Dermis microvascular lymphatic vessel endothelial cell (primary cell): Measurements from ENCODE around the gene APRT. TPM values are rescaled to one million over a fixed set of nuclear protein-coding genes. Genes with fewer than 3 reads are reported as not detected.
"Not testable (repeated sequence)": the region's sequence is repeated elsewhere in the genome, so short reads cannot be mapped to it uniquely, and the experiment has no call there.

Source experiments
- DNase-seq, 2 donors: peaks; one replicate each; pipeline versions ENCODE4 v3.0.0 to v3.0.0-alpha.2; 2010; ENCODE audit warnings: low read depth in 2 of 2
- total RNA-seq: library from RNA; depleted of rRNA; stranded (reverse); fragments of >200 nt; gene quantifications from 2 replicates; pipeline ENCODE4 v1.2.1, GENCODE V29; 2014

Gene APRT
- total RNA-seq, 1 donor from 2014 or later: 128 TPM

- DNase-seq: not testable (repeated sequence)
Measured at GRCh38 chr16:88823646-88824045, 11.9 kb upstream of the APRT start.

GRCh38 chr16:88822281-88823040 lies 10.7 kb upstream of the APRT start:
- DNase-seq: no peak

- DNase-seq: no peak
Measured at GRCh38 chr16:88821168-88821850, 9.6 kb upstream of the APRT start.

- no peak for DNase-seq
Measured at GRCh38 chr16:88820385-88821025, 8.8 kb upstream of the APRT start.

GRCh38 chr16:88819126-88819525 lies 7.4 kb upstream of the APRT start:
- DNase-seq: no peak

GRCh38 chr16:88818575-88818874 lies 6.8 kb upstream of the APRT start:
- no peak for DNase-seq

DNA sequence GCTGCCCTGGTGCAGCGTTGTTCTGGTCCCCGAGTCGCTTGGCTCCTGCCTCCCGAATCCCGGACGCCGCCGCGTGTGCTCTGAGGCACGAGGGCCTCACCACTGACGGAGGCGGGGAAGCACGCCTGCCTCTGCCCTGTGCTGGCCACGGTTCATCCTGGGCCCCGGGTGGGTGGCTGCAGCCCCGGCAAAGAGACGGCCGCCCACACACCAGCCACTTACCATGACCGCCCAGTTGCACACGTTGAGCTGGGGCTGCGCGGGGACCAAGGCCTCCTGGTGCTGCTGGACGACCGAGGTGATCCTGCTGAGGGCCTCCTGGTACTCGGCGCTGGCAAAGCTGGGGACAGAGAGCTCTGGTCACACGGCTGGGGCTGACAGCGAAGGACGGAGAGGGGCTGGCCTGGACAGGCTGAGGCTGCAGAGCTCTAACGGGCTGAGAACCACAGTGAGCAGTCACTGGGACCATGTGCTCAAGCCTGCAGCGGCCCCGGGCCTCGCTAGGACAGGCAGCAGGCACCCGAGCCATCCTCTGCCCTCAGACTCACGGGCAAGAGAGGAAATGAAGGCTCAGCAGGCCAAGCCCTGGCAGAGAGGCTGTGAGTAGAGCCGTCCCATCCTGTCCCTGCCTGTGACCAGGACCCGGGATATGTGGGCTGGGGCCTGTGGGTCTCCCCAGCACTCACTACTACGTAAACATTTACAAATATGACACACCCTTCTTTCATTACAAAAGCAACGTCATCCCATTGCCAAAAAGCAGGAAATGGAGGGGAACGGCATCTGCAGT lies 6.3 kb upstream of the APRT start:
- DNase-seq: no peak

DNA sequence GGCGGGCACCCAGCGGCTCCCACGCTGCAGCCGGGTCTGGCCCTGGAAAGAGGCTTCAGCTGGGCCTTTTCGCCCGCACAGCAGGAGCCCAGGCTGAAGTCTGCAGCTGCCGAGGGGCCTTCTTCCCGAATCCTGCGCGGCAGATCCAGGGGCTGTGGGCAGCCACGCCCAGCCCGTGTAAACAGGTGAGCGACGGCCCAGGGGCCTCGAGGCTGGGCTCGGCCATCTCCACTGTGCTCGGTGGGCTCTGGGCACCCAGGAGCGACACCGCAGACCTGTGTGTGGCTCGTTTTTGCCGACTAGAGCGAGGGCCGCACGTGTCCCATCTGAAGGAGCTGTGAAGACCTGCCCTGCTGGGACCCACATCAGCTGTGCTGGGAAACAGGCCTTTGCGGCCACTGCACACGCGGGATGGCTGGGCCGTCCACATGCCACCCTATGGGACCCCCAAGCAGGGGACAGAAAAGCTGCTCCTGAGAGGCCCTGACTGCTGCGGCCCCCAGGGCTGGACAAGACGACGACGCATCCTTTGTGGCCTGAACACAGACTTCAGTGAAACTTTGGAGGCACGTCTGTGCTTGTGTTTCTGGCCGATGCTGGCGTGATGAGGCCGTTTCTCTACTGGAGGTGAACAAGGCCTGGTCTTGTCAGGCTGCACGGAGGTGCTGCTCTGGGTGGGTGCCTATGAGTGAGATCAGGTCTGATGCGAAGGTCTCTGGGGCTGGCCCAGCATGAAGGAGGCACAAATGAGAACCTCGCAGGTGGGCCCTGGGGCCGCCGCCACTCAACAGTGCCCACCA lies 5.2 kb upstream of the APRT start:
- DNase-seq: no peak

DNA sequence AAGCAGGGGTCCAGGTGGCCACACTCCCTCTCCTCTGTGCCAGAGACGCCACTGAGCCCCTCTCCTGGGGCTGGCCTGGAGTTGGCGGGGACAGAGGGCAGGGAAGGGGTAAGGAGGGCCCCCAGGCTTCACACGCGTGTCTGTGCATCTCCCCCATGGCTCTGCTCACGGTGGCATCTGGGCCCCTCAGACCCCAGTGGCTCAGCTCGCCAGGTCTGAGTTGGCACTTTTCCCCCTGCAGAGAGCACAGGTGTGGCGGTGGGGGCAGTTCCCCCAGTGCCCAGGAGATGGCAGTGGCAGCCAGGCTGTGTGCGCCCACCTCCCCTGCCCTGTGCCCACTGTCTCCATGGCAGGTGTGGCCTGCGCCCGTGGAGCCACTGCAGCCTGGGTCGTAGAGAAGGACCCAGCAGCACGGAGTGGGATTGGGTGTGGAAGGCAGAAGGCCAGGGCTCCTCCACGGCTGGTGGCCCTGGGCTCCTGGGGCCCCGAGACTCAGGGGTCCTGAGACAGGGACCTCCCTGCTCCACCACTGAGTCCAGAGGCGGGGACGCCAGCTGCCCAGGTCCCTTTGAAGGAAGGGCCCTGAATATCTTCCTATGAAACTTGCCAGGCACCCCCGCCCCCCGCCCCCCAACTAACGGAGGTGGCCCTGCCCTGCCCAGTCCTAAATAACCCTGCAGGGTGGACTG lies 4.3 kb upstream of the APRT start:
- DNase-seq: peak in 1 of 2 donors; percentile 44

DNA sequence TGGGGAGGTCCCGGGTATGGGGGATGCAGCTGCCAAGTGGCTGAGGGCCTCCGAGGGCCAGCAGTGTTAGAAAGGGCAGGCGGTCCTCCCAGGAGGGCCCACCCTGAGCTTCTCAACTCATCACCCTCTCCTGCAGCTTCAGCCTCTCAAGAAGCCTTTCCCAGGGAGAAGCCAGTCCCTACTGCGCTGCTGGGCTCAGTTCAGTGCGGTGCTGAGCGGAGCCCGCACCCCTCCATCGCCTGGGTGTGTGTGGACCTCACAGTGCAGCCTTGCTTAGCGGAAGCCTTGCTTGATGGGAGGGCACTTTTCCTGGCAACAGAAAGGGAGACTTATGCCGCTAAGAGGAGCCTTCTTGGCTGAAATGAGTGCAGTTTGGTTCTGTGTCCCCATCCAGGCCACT lies 3.5 kb upstream of the APRT start:
- DNase-seq: no peak

- DNase-seq: no peak
Measured at GRCh38 chr16:88814144-88814502, 2.4 kb upstream of the APRT start.

GRCh38 chr16:88813269-88814143 lies 1.8 kb upstream of the APRT start:
- DNase-seq: no peak

DNA sequence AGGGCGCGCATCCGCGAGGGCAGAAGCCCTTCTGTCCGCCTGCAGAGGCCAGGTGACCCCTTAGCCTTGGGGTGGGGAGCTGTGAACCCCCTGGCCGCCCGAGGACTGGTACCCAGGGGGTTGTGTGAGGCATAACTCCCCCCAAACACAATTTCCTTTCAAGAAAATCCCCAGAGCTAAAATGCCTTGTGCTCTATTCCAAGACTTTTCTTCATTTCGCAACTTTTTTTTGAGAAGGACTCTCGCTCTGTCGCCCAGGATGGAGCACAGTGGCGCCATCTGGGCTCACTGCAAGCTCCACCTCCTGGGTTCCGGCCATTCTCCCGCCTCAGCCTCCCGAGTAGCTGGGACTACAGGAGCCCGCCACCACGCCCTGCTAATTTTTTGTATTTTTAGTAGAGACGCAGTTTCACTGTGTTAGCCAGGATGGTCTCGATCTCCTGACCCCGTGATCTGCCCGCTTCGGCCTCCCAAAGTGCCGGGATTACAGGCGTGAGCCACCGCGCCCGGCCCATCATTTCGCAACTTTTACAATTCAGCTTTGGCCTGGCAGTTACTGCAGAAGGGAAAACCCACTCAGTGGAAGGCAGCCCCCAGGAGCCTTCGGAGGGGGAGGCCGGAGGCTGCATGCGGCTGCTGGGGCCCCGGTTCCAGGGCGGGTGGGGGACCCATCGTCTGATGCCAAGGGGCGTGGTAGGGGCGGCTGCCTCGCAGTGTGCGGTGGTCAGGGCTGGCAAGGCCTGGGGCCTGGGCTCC lies 963 bp upstream of the APRT start:
- DNase-seq: no peak

- DNase-seq: peak in 1 of 2 donors; percentile 73
Measured at GRCh38 chr16:88810912-88811768, 588 bp downstream of the APRT start.

- DNase-seq: no peak
Measured at GRCh38 chr16:88810166-88810911, 1.4 kb downstream of the APRT start.

GRCh38 chr16:88809676-88810165 lies 2.0 kb downstream of the APRT start:
- DNase-seq: no peak

- DNase-seq: no peak
Measured at GRCh38 chr16:88809068-88809675, 2.6 kb downstream of the APRT start.
